DND-41 (cell line): ENCODE data around the gene MICAL1.

Source experiments
- CTCF ChIP-seq: IDR thresholded peaks from 2 replicates; pipeline ENCODE4 v1.5.1; 2012; ENCODE audit warnings: borderline replicate concordance, low read length, moderate library complexity, mild to moderate bottlenecking; ENCODE audit not compliant: poor library complexity, severe bottlenecking; ENCODE audit errors: extremely low read depth
- EZH2 ChIP-seq: IDR thresholded peaks from 3 replicates; pipeline ENCODE4 v1.6.1; 2012; ENCODE audit warnings: borderline replicate concordance, low read depth, mild to moderate bottlenecking, moderate library complexity, low read length, inconsistent platforms; ENCODE audit not compliant: severe bottlenecking

GRCh38 chr6:109477725-109478124, 22.2 kb upstream of the MICAL1 start:
- no peak for TF ChIP-seq CTCF
- no peak for TF ChIP-seq EZH2
